ENCODE data around the gene ESRRB. TPM values are rescaled to one million over a fixed set of nuclear protein-coding genes. Genes with fewer than 3 reads are reported as not detected.

Gene ESRRB
- polyA plus RNA-seq, 1 of the 3 experiments (the other 2 are of a cell fraction) = 0.05 TPM

- Histone ChIP-seq H2AFZ (ENCODE audit: low read depth) (no peak overlapping the region), H3K36me3 (replicated peaks in 1 of 2; ENCODE audit: control insufficient read depth in 1 of 2, insufficient read depth in 2 of 2, low read length in 1 of 2) (no peaks in the 10 kb centered on the region), H3K27ac (ENCODE audit: low read depth in 2 of 2, low read length in 1 of 2) (no peak overlapping the region), H3F3A (replicated peaks; ENCODE audit: insufficient read depth) (no peaks in the 10 kb centered on the region), H3K9me2 (no peaks in the 10 kb centered on the region), H3K27me3 (ENCODE audit: insufficient read depth) (peaks cover 85% of the 10 kb centered on the region), H3K4me2 (no peak overlapping the region), H3K79me2 (ENCODE audit: insufficient read depth) (no peaks in the 10 kb centered on the region), H3K4me1 (ENCODE audit: control insufficient read depth in 1 of 2, insufficient read depth in 2 of 2, low read depth in 1 of 2, low read length in 1 of 2) (peaks cover 3 to 9% of the 10 kb centered on the region in 2 experiments; a peak in 3 of 4 replicates), H3K9me3 (no peaks in the 10 kb centered on the region), H4K20me1 (ENCODE audit: insufficient read depth) (no peaks in the 10 kb centered on the region), H3K4me3 (ENCODE audit: low read depth in 2 of 2, low read length in 1 of 2) (no peak overlapping the region), H3K9ac (no peak overlapping the region)
- no peak for DNase-seq
- TF ChIP-seq RFX5 (IDR thresholded peaks at IDR 0.05; ENCODE audit: low read length) (no peak), NFIC (IDR thresholded peaks at IDR 0.05; ENCODE audit: borderline replicate concordance) (no peak), TEAD4 (IDR thresholded peaks at IDR 0.05; ENCODE audit: borderline replicate concordance, insufficient read depth) (no peak), RCOR1 (IDR thresholded peaks at IDR 0.05; ENCODE audit: low read length) (no peak), SMC3 (IDR thresholded peaks at IDR 0.05; ENCODE audit: low read depth, low read length) (no peak), POLR2AphosphoS5 (IDR thresholded peaks at IDR 0.05; ENCODE audit: low read depth, low read length) (no peak)
- TF ChIP-seq, protein P1, sequence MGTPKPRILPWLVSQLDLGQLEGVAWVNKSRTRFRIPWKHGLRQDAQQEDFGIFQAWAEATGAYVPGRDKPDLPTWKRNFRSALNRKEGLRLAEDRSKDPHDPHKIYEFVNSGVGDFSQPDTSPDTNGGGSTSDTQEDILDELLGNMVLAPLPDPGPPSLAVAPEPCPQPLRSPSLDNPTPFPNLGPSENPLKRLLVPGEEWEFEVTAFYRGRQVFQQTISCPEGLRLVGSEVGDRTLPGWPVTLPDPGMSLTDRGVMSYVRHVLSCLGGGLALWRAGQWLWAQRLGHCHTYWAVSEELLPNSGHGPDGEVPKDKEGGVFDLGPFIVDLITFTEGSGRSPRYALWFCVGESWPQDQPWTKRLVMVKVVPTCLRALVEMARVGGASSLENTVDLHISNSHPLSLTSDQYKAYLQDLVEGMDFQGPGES (IDR thresholded peaks at IDR 0.05; ENCODE audit: low read depth, low read length) = no peak
- TF ChIP-seq, protein P2, sequence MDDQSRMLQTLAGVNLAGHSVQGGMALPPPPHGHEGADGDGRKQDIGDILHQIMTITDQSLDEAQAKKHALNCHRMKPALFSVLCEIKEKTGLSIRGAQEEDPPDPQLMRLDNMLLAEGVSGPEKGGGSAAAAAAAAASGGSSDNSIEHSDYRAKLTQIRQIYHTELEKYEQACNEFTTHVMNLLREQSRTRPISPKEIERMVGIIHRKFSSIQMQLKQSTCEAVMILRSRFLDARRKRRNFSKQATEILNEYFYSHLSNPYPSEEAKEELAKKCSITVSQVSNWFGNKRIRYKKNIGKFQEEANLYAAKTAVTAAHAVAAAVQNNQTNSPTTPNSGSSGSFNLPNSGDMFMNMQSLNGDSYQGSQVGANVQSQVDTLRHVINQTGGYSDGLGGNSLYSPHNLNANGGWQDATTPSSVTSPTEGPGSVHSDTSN (IDR thresholded peaks at IDR 0.05) = no peak
- TF ChIP-seq, protein P3, sequence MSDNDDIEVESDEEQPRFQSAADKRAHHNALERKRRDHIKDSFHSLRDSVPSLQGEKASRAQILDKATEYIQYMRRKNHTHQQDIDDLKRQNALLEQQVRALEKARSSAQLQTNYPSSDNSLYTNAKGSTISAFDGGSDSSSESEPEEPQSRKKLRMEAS (IDR thresholded peaks at IDR 0.05; ENCODE audit: low read depth) = no peak
- CTCF ChIA-PET = interaction anchor here (0.7 to 3.6 kb wide), 5 partner anchors 12 to 325 kb away, joined by 3 to 13 read pairs (median 8); no protein-coding TSS in a partner anchor
- WGBS (ENCODE audit: low lambda C conversion rate) = 15% methylated on average over 6 of the region's 7 CpGs
- POLR2A ChIA-PET = interaction anchor here (0.8 kb wide), 1 partner anchor 237 kb away, joined by 3 read pairs; no protein-coding TSS in a partner anchor
These were observed 453 bp upstream of the ESRRB start for GRCh38 chr14:76375484-76375883.

- WGBS (ENCODE audit: low lambda C conversion rate) = under 1% methylated on average over 14 of the region's 16 CpGs
- CTCF ChIA-PET = interaction anchor here (1.3 kb wide), 1 partner anchor 23 kb away, joined by 8 read pairs; no protein-coding TSS in a partner anchor
- no peaks in the 10 kb centered on the region for H3K9me3 ChIP-seq
- no peaks in the 10 kb centered on the region for H3K9me2 ChIP-seq
- no peak for DNase-seq
- peak overlapping the region; percentile 63; the same call in 1 of the 2 replicates for H2AFZ ChIP-seq (ENCODE audit: low read depth)
- H3K36me3 ChIP-seq (replicated peaks in 1 of 2; ENCODE audit: control insufficient read depth in 1 of 2, insufficient read depth in 2 of 2, low read length in 1 of 2) = no peaks in the 10 kb centered on the region
- no peaks in the 10 kb centered on the region for H3K79me2 ChIP-seq (ENCODE audit: insufficient read depth)
- no peak overlapping the region for H3K27ac ChIP-seq (ENCODE audit: low read depth in 2 of 2, low read length in 1 of 2)
- H3K9ac ChIP-seq = no peak overlapping the region
- no peaks in the 10 kb centered on the region for H4K20me1 ChIP-seq (ENCODE audit: insufficient read depth)
- peak overlapping the region; percentile 42 to 55; a peak in 3 of 4 replicates for H3K4me3 ChIP-seq (ENCODE audit: low read depth in 2 of 2, low read length in 1 of 2)
- peaks cover 3% of the 10 kb centered on the region in 2 experiments; a peak in 2 of 4 replicates for H3K4me1 ChIP-seq (ENCODE audit: control insufficient read depth in 1 of 2, insufficient read depth in 2 of 2, low read depth in 1 of 2, low read length in 1 of 2)
- no peaks in the 10 kb centered on the region for H3F3A ChIP-seq (replicated peaks; ENCODE audit: insufficient read depth)
- peaks cover 85% of the 10 kb centered on the region for H3K27me3 ChIP-seq (ENCODE audit: insufficient read depth)
- POLR2A ChIA-PET = interaction anchor here (0.6 kb wide), 1 partner anchor 206 kb away, joined by 7 read pairs; no protein-coding TSS in a partner anchor
- peak overlapping the region; percentile 72 for H3K4me2 ChIP-seq
- TF ChIP-seq, protein P4, sequence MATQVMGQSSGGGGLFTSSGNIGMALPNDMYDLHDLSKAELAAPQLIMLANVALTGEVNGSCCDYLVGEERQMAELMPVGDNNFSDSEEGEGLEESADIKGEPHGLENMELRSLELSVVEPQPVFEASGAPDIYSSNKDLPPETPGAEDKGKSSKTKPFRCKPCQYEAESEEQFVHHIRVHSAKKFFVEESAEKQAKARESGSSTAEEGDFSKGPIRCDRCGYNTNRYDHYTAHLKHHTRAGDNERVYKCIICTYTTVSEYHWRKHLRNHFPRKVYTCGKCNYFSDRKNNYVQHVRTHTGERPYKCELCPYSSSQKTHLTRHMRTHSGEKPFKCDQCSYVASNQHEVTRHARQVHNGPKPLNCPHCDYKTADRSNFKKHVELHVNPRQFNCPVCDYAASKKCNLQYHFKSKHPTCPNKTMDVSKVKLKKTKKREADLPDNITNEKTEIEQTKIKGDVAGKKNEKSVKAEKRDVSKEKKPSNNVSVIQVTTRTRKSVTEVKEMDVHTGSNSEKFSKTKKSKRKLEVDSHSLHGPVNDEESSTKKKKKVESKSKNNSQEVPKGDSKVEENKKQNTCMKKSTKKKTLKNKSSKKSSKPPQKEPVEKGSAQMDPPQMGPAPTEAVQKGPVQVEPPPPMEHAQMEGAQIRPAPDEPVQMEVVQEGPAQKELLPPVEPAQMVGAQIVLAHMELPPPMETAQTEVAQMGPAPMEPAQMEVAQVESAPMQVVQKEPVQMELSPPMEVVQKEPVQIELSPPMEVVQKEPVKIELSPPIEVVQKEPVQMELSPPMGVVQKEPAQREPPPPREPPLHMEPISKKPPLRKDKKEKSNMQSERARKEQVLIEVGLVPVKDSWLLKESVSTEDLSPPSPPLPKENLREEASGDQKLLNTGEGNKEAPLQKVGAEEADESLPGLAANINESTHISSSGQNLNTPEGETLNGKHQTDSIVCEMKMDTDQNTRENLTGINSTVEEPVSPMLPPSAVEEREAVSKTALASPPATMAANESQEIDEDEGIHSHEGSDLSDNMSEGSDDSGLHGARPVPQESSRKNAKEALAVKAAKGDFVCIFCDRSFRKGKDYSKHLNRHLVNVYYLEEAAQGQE (IDR thresholded peaks at IDR 0.05; ENCODE audit: low read depth, low read length) = no peak
- no peak for TF ChIP-seq YY1 (IDR thresholded peaks at IDR 0.05; ENCODE audit: low read depth)
- TF ChIP-seq NRF1 (IDR thresholded peaks at IDR 0.05; ENCODE audit: low read depth, low read length) = no peak
- no peak for TF ChIP-seq FOXJ3 (CRISPR knock-in tag; IDR thresholded peaks at IDR 0.05)
- TF ChIP-seq RXRA (IDR thresholded peaks at IDR 0.05; ENCODE audit: borderline replicate concordance, low read depth) = no peak
- no peak for TF ChIP-seq RFX5 (IDR thresholded peaks at IDR 0.05; ENCODE audit: low read length)
- no peak for TF ChIP-seq MEF2A (IDR thresholded peaks at IDR 0.05; ENCODE audit: borderline replicate concordance, low read depth)
- TF ChIP-seq SIN3A (IDR thresholded peaks at IDR 0.05; ENCODE audit: borderline replicate concordance, low read depth, low read length) = no peak
- TF ChIP-seq, protein P3 (IDR thresholded peaks at IDR 0.05; ENCODE audit: low read depth) = no peak
- TF ChIP-seq ELF1 (IDR thresholded peaks at IDR 0.05) = no peak
- no peak for TF ChIP-seq USF1 (IDR thresholded peaks at IDR 0.05; ENCODE audit: borderline replicate concordance, low read depth)
- no peak for TF ChIP-seq FOSL2 (IDR thresholded peaks at IDR 0.05; ENCODE audit: borderline replicate concordance, low read depth)
- TF ChIP-seq, protein P1 (IDR thresholded peaks at IDR 0.05; ENCODE audit: low read depth, low read length) = no peak
These were observed 506 bp downstream of the ESRRB start for GRCh38 chr14:76376409-76376877.
